Bronchial epithelial cell (primary cell): ENCODE results near the gene TMIGD1. TPM values are rescaled to one million over a fixed set of nuclear protein-coding genes. Genes with fewer than 3 reads are reported as not detected.

ENCODE experiments used
- DNase-seq: peaks from one replicate; pipeline ENCODE4 v3.0.0-alpha.2; 2010; ENCODE audit warnings: low read depth
- FAIRE-seq: peaks from 2 replicates; lab custom pipeline; 2011; peaks lifted over from hg19 to GRCh38; lab: Jason Lieb, UNC
- H3K27me3 ChIP-seq: 2 replicates; pipeline ENCODE4 v1.5.1; 2011; ENCODE audit warnings: low read length; ENCODE audit not compliant: control insufficient read depth, insufficient read depth
- H3K36me3 ChIP-seq: 2 replicates; pipeline ENCODE4 v1.5.1; 2011; ENCODE audit warnings: low read length; ENCODE audit not compliant: control insufficient read depth, insufficient read depth
- H3K4me3 ChIP-seq: 2 replicates; pipeline ENCODE4 v1.5.1; 2011; ENCODE audit warnings: mild to moderate bottlenecking, low read depth, low read length, control low read depth
- CTCF ChIP-seq: IDR thresholded peaks from 2 replicates; pipeline ENCODE4 v1.5.1; 2011; ENCODE audit warnings: mild to moderate bottlenecking, moderate library complexity, low read length, control low read depth, inconsistent platforms; ENCODE audit not compliant: insufficient read depth, severe bottlenecking
- total RNA-seq: library from RNA; depleted of rRNA; stranded (reverse); fragments of >200 nt; gene quantifications from 2 replicates; pipeline ENCODE4 v1.2.1, GENCODE V29; 2014

TMIGD1 gene
- total RNA-seq, 1 donor from 2014 or later = not detected

DNA sequence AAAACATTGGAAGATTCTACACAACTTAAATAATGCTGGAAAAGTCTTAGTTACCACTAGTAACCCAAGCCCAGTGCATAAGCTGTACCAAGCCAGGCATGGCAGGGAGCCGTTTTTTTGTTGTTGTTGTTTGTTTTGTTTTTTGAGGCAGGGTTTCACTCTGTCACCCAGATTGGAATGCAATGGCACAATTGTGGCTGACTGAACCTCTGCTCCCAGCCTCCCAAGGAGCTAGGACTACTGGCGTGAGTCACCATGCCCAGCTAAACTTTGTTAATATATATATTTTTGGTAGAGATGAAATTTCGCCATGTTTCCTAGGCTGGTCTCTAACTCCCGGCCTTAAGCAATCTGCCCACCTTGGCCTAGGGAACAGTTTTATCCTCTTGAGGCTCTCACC, 564 bp upstream of the TMIGD1 start:
- no peak for TF ChIP-seq CTCF
- FAIRE-seq (no peak), DNase-seq (no peak)
- Histone ChIP-seq H3K4me3 (no peak overlapping the region), H3K36me3 (no peaks in the 10 kb centered on the region), H3K27me3 (no peaks in the 10 kb centered on the region)

- DNase-seq = peak; percentile 88
- FAIRE-seq = no peak
- Histone ChIP-seq H3K4me3 (no peak overlapping the region), H3K36me3 (no peaks in the 10 kb centered on the region), H3K27me3 (no peaks in the 10 kb centered on the region)
- TF ChIP-seq CTCF = no peak
Observed at GRCh38 chr17:30332057-30332542, 1.8 kb downstream of the TMIGD1 start.

DNA sequence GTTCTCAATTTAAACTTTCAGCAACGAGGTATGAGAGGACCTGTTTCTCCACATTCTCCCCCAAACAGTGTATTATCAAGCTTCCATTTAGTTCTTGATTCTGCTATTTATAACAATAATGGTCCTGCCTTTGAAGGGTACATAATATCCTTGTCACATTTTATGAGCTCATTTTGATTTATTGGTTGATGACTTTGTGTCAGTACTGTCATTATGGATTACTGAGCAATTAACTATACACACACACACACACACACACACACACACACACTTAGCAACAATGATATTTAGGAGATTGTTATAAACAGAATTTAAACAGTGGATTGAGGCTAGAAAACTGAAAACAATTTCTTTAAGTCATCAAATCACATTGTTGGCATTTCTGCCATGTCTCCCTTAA, 7.0 kb downstream of the TMIGD1 start:
- no peak for FAIRE-seq
- no peak for DNase-seq

DNA sequence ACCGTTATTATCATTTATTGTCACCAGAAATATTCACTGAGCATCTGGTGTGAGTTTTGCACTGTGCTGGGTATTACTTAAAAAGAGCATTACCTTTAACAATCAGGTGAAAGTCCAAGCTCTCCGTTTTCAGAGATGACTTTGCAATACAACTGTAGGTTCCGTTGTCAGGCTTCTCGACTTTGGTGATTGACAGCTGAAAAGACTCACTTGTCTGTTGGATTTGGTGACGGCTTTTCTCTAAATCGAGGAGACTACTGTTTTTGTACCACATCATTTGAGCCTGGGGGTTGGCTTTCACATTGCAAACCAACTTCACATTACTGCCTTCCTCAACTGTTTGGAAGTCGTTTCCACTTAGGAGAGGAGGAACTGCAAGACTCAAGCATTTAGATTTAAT, 9.1 kb downstream of the TMIGD1 start:
- Histone ChIP-seq H3K36me3 (no peaks in the 10 kb centered on the region), H3K4me3 (no peak overlapping the region), H3K27me3 (no peaks in the 10 kb centered on the region)
- TF ChIP-seq CTCF = no peak
- DNase-seq (no peak), FAIRE-seq (no peak)

More for the DNA sequence above, 7.0 kb downstream of the TMIGD1 start:
- H3K36me3 ChIP-seq = no peaks in the 10 kb centered on the region
- no peaks in the 10 kb centered on the region for H3K27me3 ChIP-seq
- H3K4me3 ChIP-seq = no peak overlapping the region
- TF ChIP-seq CTCF = no peak

DNA sequence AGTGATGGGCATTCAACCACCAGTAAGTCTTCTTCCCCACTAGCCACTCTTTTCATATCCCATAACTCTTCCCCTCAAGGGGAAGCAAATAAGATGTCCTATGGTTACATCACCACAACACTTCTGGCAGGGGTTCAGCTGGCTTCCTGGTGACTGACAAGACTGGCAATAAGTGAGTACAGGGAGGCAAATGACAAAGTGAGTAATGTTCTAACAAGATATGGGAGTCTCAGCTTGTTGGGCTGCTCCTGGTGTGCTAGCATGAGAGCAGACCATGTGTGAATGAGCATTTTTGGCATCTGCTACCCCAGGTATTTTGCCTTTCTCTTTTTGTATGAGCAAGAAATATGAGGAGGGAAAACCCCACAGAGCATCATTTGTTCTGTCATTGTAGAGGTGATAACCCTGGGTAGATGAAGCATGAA, 9.9 kb downstream of the TMIGD1 start:
- Histone ChIP-seq H3K4me3 (no peak overlapping the region), H3K36me3 (no peaks in the 10 kb centered on the region), H3K27me3 (no peaks in the 10 kb centered on the region)
- DNase-seq = peak; percentile 86
- FAIRE-seq = peak; percentile 89
- no peak for TF ChIP-seq CTCF

DNA sequence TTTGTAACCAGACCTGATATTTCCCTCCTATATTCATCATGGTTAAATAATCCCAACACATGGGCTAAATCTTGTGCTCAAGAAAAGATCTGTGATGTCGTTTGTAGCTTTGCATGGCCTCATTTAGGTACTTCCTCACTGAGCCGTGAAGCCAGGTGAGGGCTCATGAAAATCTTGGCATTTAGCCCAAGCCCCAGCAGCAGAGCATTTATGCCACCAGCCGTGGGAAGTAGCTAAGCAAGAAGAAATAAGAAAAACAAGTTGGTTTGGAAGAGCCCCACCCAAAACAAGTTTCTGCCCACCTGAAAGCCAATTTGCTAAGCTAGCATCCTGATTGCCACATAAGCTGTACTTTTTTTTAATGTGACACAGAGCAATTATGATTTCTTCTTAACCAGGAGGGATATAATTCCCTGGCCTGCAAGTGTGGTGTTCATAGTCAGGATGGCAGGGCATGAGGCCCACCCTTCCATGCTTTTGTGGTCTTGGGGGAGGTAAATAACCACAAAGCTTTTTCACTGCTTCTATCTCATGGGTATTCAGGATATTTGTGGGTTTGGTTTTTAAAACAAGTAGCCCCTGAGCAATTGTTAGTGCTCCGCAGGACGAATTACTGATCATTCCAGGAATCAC, 10.5 kb downstream of the TMIGD1 start:
- FAIRE-seq (no peak), DNase-seq (no peak)
- no peak for TF ChIP-seq CTCF
- no peaks in the 10 kb centered on the region for H3K36me3 ChIP-seq
- no peak overlapping the region for H3K4me3 ChIP-seq
- no peaks in the 10 kb centered on the region for H3K27me3 ChIP-seq
